GM21825 (cell line): ENCODE results near the gene PPP6R1.

ENCODE experiments used
- ATAC-seq: cut with Tn5 transposase; IDR thresholded peaks from one replicate; pipeline ENCODE4 v1.9.1; 2021; ENCODE audit warnings: mild to moderate bottlenecking, moderate library complexity; ENCODE audit not compliant: unreplicated experiment

The PPP6R1 gene

GRCh38 chr19:55261671-55262126 is 2.9 kb upstream of the PPP6R1 start:
- ATAC-seq = no peak

- no peak for ATAC-seq
These were observed 858 bp upstream of the PPP6R1 start for GRCh38 chr19:55259540-55260210.

- peak; percentile 5 for ATAC-seq
These were observed 365 bp downstream of the PPP6R1 start for GRCh38 chr19:55258476-55258827.

- no peak for ATAC-seq
These were observed 1.1 kb downstream of the PPP6R1 start for GRCh38 chr19:55257461-55258420.

- ATAC-seq = no peak
These were observed 2.0 kb downstream of the PPP6R1 start for GRCh38 chr19:55256562-55257460.

- ATAC-seq = no peak
These were observed 3.0 kb downstream of the PPP6R1 start for GRCh38 chr19:55255618-55256423.

- no peak for ATAC-seq
These were observed 4.2 kb downstream of the PPP6R1 start for GRCh38 chr19:55254625-55254977.

- peak; percentile 31 for ATAC-seq
These were observed 4.8 kb downstream of the PPP6R1 start for GRCh38 chr19:55253842-55254624.

- ATAC-seq = no peak
These were observed 5.8 kb downstream of the PPP6R1 start for GRCh38 chr19:55252760-55253663.

- no peak for ATAC-seq
These were observed 7.3 kb downstream of the PPP6R1 start for GRCh38 chr19:55251341-55252081.

- ATAC-seq = no peak
These were observed 8.4 kb downstream of the PPP6R1 start for GRCh38 chr19:55250262-55251036.

GRCh38 chr19:55249841-55250240 is 9.0 kb downstream of the PPP6R1 start:
- no peak for ATAC-seq

GRCh38 chr19:55248704-55249103 is 10.1 kb downstream of the PPP6R1 start:
- ATAC-seq = no peak

GRCh38 chr19:55248166-55248675 is 10.6 kb downstream of the PPP6R1 start:
- ATAC-seq = no peak

GRCh38 chr19:55247621-55248099 is 11.2 kb downstream of the PPP6R1 start:
- no peak for ATAC-seq
